K562 (cell line): ENCODE measurements around the gene ABCA3. TPM values are rescaled to one million over a fixed set of nuclear protein-coding genes. Genes with fewer than 3 reads are reported as not detected.

ENCODE experiments used
- ATF1 ChIP-seq, 2 experiments: fragments of 450-650 bp in 1 of 2; IDR thresholded peaks; 2 replicates each; pipeline ENCODE4 v1.6.1; 2016; ENCODE audit warnings: missing compliant biosample characterization in 1 of 2, missing genetic modification characterization in 1 of 2
- ERF ChIP-seq: fragments of 450-650 bp; formaldehyde crosslinking; IDR thresholded peaks from 2 replicates; pipeline ENCODE4 v1.4.0; 2020; ENCODE audit warnings: mild to moderate bottlenecking, mixed read lengths
- HCFC1 ChIP-seq: IDR thresholded peaks from 2 replicates; pipeline ENCODE4 v1.6.1; 2012; ENCODE audit warnings: low read depth, low read length, improper control_type of control experiment
- HNRNPK ChIP-seq: fragments of 200-400 bp; formaldehyde crosslinking; IDR thresholded peaks from one replicate; pipeline ENCODE4 v1.6.1; 2018; ENCODE audit warnings: mild to moderate bottlenecking, low read depth, low read length; ENCODE audit not compliant: poor library complexity, severe bottlenecking
- KLF13 ChIP-seq: fragments of 450-650 bp; IDR thresholded peaks from 2 replicates; pipeline ENCODE4 v1.6.1; 2016; ENCODE audit warnings: missing genetic modification characterization, low read depth, mild to moderate bottlenecking, missing compliant biosample characterization, moderate library complexity, borderline replicate concordance
- SIX5 ChIP-seq, 2 experiments: IDR thresholded peaks; 2 replicates each; pipeline ENCODE4 v1.6.1; 2011; ENCODE audit warnings: low read length in 2 of 2, borderline replicate concordance in 1 of 2, low read depth in 1 of 2, mild to moderate bottlenecking in 1 of 2, moderate library complexity in 1 of 2; ENCODE audit not compliant: insufficient read depth in 1 of 2
- ZFP1 ChIP-seq: fragments of 450-650 bp; formaldehyde crosslinking; IDR thresholded peaks from 2 replicates; pipeline ENCODE4 v1.4.0; 2020; ENCODE audit warnings: mild to moderate bottlenecking, mixed read lengths
- ZNF696 ChIP-seq: fragments of 250-450 bp; sonication (Bioruptor Pico); conservative IDR thresholded peaks from 2 replicates; pipeline ENCODE4 v1.4.0; 2020; ENCODE audit warnings: mild to moderate bottlenecking, moderate library complexity
- polyA plus RNA-seq, 8 experiments: library from polyadenylated mRNA; depleted of rRNA in 4 of 8; stranded (reverse) in 5 of 8; unstranded in 3 of 8; fragments of >200 nt; fragmentation: Nextera tagmentation in 2 of 8; fragmentation: Illumina TruSeq in 1 of 8; extraction: Ambion mirVana in 2 of 8; extraction: Trizol in 1 of 8; gene quantifications; 2 replicates each; pipeline versions ENCODE4 v1.2.1 to v1.2.3, GENCODE V29; 2011 to 2014; ENCODE audit warnings: inconsistent platforms in 1 of 8, missing spikeins in 1 of 8
- total RNA-seq, 7 experiments: library from RNA; depleted of rRNA in 6 of 7; stranded (reverse); fragments of >200 nt in 6 of 7; fragmentation: Illumina TruSeq in 2 of 7; extraction: Trizol in 2 of 7; gene quantifications; 2 replicates each; pipeline versions ENCODE4 v1.2.1 to v1.2.3, GENCODE V29; 2011 to 2021; ENCODE audit warnings: low replicate concordance in 1 of 7
- TF ChIP-seq, protein P1 (sequence below): fragments of 450-650 bp; IDR thresholded peaks from 2 replicates; pipeline ENCODE4 v1.6.1; 2016; ENCODE audit warnings: antibody characterized with exemption
- TF ChIP-seq, protein P2 (sequence below): fragments of 250-450 bp; sonication (Bioruptor Pico); IDR thresholded peaks from 2 replicates; pipeline ENCODE4 v1.4.0; 2020; ENCODE audit warnings: mild to moderate bottlenecking, moderate library complexity, borderline replicate concordance
- TF ChIP-seq, protein P3 (sequence below), 2 experiments: fragments of 450-650 bp in 1 of 2; IDR thresholded peaks; 2 replicates each; pipeline ENCODE4 v1.6.1; 2011 to 2017; ENCODE audit warnings: low read depth in 2 of 2, antibody characterized with exemption in 1 of 2, borderline replicate concordance in 1 of 2, low read length in 1 of 2, mild to moderate bottlenecking in 1 of 2, mixed read lengths in 1 of 2; ENCODE audit not compliant: control insufficient read depth in 1 of 2
- TF ChIP-seq, protein P4 (sequence below): sonication (generic); formaldehyde crosslinking; IDR thresholded peaks from 2 replicates; pipeline ENCODE4 v1.8.1; 2023; ENCODE audit warnings: mild to moderate bottlenecking, missing genetic modification reagents

The ABCA3 gene
- total and polyA plus RNA-seq, 9 of the 15 experiments (the other 6 are each of a cell fraction or from before 2014, with no cell fraction given) = 0.66 to 23.7 (median 6.9) TPM

DNA sequence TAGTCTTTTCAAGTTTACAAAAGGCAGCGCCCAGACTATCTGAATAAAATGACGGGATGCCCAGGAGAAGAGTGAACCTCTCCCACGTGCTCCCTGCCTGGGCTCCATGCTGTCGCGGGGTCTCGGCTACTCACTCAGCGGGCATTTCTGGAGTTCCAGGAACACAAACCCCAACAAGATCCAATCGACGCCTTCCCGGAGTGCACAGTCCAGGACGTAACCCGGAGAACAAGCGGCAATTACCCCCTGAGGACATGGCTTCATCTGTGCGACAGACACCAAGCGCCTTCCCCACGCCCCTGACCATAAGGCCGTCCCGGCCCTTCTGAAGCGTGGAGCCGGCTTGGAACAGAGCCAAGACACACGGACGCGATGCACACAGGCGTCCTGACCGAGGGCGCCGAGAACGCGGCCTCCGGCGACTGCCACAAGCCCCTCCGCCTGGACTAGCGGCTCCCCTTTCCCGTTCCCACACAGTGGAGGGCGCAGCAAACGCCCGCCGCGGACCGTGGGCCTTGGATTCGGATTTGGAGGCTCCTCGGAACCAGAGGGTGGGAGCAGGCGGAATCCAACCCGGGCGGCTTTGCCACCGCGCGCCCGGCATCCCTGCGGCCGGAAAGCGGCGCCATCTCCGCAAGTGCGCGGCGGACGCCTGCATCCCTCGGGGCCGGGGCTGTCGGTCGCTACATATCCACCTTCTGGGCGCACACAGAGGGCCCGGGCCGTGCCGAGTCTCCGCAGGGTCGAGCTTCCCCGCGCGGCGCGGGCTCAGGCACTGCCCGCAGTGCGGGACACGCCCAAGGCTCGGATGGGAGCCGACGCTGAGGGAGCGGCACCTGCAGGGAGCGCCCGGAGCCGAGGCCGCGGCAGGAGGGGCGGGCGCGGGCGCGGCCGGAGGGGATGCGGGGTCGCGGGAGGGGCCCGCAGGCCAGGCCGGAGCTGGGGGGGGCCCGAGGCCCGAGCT, 725 bp downstream of the ABCA3 start (continued):
- TF ChIP-seq ZFP1 (no peak), ERF (CRISPR knock-in tag) (no peak), SIX5 (IDR thresholded peaks at IDR 0.05; ENCODE audit: borderline replicate concordance in 1 of 2, insufficient read depth in 1 of 2, low read depth in 1 of 2, low read length in 2 of 2) (no peak), HNRNPK (no peak), ATF1 (CRISPR knock-in tag; IDR thresholded peaks at IDR 0.05) (no peak), ATF1 (tag; IDR thresholded peaks at IDR 0.05) (peak; percentile 23), ZNF696 (CRISPR knock-in tag) (no peak), KLF13 (tag) (no peak), HCFC1 (no peak)
- TF ChIP-seq, protein P1, sequence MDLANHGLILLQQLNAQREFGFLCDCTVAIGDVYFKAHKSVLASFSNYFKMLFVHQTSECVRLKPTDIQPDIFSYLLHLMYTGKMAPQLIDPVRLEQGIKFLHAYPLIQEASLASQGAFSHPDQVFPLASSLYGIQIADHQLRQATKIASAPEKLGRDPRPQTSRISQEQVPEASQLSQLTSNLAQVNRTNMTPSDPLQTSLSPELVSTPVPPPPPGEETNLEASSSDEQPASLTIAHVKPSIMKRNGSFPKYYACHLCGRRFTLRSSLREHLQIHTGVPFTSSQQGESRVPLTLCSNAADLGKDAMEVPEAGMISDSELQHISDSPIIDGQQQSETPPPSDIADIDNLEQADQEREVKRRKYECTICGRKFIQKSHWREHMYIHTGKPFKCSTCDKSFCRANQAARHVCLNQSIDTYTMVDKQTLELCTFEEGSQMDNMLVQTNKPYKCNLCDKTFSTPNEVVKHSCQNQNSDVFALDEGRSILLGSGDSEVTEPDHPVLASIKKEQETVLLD = no peak
- TF ChIP-seq, protein P2, sequence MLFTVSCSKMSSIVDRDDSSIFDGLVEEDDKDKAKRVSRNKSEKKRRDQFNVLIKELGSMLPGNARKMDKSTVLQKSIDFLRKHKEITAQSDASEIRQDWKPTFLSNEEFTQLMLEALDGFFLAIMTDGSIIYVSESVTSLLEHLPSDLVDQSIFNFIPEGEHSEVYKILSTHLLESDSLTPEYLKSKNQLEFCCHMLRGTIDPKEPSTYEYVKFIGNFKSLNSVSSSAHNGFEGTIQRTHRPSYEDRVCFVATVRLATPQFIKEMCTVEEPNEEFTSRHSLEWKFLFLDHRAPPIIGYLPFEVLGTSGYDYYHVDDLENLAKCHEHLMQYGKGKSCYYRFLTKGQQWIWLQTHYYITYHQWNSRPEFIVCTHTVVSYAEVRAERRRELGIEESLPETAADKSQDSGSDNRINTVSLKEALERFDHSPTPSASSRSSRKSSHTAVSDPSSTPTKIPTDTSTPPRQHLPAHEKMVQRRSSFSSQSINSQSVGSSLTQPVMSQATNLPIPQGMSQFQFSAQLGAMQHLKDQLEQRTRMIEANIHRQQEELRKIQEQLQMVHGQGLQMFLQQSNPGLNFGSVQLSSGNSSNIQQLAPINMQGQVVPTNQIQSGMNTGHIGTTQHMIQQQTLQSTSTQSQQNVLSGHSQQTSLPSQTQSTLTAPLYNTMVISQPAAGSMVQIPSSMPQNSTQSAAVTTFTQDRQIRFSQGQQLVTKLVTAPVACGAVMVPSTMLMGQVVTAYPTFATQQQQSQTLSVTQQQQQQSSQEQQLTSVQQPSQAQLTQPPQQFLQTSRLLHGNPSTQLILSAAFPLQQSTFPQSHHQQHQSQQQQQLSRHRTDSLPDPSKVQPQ (CRISPR knock-in tag) = no peak
- TF ChIP-seq, protein P3, sequence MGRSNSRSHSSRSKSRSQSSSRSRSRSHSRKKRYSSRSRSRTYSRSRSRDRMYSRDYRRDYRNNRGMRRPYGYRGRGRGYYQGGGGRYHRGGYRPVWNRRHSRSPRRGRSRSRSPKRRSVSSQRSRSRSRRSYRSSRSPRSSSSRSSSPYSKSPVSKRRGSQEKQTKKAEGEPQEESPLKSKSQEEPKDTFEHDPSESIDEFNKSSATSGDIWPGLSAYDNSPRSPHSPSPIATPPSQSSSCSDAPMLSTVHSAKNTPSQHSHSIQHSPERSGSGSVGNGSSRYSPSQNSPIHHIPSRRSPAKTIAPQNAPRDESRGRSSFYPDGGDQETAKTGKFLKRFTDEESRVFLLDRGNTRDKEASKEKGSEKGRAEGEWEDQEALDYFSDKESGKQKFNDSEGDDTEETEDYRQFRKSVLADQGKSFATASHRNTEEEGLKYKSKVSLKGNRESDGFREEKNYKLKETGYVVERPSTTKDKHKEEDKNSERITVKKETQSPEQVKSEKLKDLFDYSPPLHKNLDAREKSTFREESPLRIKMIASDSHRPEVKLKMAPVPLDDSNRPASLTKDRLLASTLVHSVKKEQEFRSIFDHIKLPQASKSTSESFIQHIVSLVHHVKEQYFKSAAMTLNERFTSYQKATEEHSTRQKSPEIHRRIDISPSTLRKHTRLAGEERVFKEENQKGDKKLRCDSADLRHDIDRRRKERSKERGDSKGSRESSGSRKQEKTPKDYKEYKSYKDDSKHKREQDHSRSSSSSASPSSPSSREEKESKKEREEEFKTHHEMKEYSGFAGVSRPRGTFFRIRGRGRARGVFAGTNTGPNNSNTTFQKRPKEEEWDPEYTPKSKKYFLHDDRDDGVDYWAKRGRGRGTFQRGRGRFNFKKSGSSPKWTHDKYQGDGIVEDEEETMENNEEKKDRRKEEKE (IDR thresholded peaks at IDR 0.05; ENCODE audit: borderline replicate concordance in 1 of 2, control insufficient read depth in 1 of 2, low read depth in 2 of 2, low read length in 1 of 2) = no peak; a peak in 1 of 4 replicates
- TF ChIP-seq, protein P4, sequence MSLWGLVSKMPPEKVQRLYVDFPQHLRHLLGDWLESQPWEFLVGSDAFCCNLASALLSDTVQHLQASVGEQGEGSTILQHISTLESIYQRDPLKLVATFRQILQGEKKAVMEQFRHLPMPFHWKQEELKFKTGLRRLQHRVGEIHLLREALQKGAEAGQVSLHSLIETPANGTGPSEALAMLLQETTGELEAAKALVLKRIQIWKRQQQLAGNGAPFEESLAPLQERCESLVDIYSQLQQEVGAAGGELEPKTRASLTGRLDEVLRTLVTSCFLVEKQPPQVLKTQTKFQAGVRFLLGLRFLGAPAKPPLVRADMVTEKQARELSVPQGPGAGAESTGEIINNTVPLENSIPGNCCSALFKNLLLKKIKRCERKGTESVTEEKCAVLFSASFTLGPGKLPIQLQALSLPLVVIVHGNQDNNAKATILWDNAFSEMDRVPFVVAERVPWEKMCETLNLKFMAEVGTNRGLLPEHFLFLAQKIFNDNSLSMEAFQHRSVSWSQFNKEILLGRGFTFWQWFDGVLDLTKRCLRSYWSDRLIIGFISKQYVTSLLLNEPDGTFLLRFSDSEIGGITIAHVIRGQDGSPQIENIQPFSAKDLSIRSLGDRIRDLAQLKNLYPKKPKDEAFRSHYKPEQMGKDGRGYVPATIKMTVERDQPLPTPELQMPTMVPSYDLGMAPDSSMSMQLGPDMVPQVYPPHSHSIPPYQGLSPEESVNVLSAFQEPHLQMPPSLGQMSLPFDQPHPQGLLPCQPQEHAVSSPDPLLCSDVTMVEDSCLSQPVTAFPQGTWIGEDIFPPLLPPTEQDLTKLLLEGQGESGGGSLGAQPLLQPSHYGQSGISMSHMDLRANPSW (CRISPR knock-in tag) = no peak
